ENCODE data around the gene SRGAP3.

DNA sequence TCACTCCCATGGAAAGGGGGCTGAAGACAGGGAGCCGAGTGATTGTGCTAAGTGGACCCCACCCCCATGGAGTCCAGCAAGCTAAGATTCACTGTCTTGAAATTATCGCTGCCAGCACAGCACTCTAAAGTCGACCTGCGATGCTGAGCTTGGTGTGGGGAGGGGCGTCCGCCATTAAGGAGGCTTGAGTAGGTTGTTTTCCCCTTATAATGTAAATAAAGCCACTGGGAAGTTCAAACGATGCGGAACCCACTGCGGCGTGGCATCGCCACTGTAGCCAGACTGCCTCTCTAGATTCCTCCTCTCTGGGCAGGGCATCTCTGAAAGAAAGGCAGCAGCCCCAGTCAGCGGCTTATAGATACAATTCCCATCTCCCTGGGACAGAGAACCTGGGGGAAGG, 10.9 kb upstream of the SRGAP3 start:
- TF ChIP-seq, protein P1, sequence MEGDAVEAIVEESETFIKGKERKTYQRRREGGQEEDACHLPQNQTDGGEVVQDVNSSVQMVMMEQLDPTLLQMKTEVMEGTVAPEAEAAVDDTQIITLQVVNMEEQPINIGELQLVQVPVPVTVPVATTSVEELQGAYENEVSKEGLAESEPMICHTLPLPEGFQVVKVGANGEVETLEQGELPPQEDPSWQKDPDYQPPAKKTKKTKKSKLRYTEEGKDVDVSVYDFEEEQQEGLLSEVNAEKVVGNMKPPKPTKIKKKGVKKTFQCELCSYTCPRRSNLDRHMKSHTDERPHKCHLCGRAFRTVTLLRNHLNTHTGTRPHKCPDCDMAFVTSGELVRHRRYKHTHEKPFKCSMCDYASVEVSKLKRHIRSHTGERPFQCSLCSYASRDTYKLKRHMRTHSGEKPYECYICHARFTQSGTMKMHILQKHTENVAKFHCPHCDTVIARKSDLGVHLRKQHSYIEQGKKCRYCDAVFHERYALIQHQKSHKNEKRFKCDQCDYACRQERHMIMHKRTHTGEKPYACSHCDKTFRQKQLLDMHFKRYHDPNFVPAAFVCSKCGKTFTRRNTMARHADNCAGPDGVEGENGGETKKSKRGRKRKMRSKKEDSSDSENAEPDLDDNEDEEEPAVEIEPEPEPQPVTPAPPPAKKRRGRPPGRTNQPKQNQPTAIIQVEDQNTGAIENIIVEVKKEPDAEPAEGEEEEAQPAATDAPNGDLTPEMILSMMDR (IDR thresholded peaks at IDR 0.05; ENCODE audit: poor library complexity): no peak
- TF ChIP-seq EZH2 (IDR thresholded peaks at IDR 0.05; ENCODE audit: borderline replicate concordance): no peak
- TF ChIP-seq EZH2phosphoT487 (IDR thresholded peaks at IDR 0.05; ENCODE audit: low read depth, severe bottlenecking, unreplicated experiment): no peak

Measured in hepatocyte (in vitro differentiated cells).